ENCODE measurements around the gene XPNPEP3.
"Not testable (repeated sequence)": the region's sequence is repeated elsewhere in the genome, so short reads cannot be mapped to it uniquely, and the experiment has no call there.

The XPNPEP3 gene

GRCh38 chr22:40890881-40891280 is 33.9 kb downstream of the XPNPEP3 start:
- H3K4me1 ChIP-seq (ENCODE audit: control insufficient read depth, insufficient read depth, low read length) = no peaks in the 10 kb centered on the region
- H3K36me3 ChIP-seq (ENCODE audit: control insufficient read depth, insufficient read depth, low read length) = peaks cover 9% of the 10 kb centered on the region
- WGBS, 2 experiments = 85 to 98% methylated on average over 3 of the region's 3 CpGs
- no peaks in the 10 kb centered on the region for H3K9me3 ChIP-seq (ENCODE audit: control insufficient read depth, low read length)
- H3K27me3 ChIP-seq (ENCODE audit: control insufficient read depth, insufficient read depth, low read length, poor library complexity, severe bottlenecking) = no peaks in the 10 kb centered on the region
- H3K27ac ChIP-seq (ENCODE audit: insufficient read depth, low read depth, low read length, poor library complexity, severe bottlenecking) = no peak overlapping the region
- no peak overlapping the region for H3K4me3 ChIP-seq (ENCODE audit: insufficient read depth, low read depth, low read length)

GRCh38 chr22:40894417-40894816 is 37.5 kb downstream of the XPNPEP3 start:
- Histone ChIP-seq H3K36me3 (ENCODE audit: control insufficient read depth, insufficient read depth, low read length) (no peaks in the 10 kb centered on the region), H3K4me3 (ENCODE audit: insufficient read depth, low read depth, low read length) (no peak overlapping the region), H3K4me1 (ENCODE audit: control insufficient read depth, insufficient read depth, low read length) (no peaks in the 10 kb centered on the region), H3K9me3 (ENCODE audit: control insufficient read depth, low read length) (no peaks in the 10 kb centered on the region), H3K27me3 (ENCODE audit: control insufficient read depth, insufficient read depth, low read length, poor library complexity, severe bottlenecking) (no peaks in the 10 kb centered on the region), H3K27ac (ENCODE audit: insufficient read depth, low read depth, low read length, poor library complexity, severe bottlenecking) (no peak overlapping the region)
- WGBS, 2 experiments = 97 to 99% methylated on average over 4 of the region's 4 CpGs

- H3K27me3 ChIP-seq (ENCODE audit: control insufficient read depth, insufficient read depth, low read length, poor library complexity, severe bottlenecking) = no peaks in the 10 kb centered on the region
- no peaks in the 10 kb centered on the region for H3K36me3 ChIP-seq (ENCODE audit: control insufficient read depth, insufficient read depth, low read length)
- H3K4me3 ChIP-seq (ENCODE audit: insufficient read depth, low read depth, low read length) = no peak overlapping the region
- no peak overlapping the region for H3K27ac ChIP-seq (ENCODE audit: insufficient read depth, low read depth, low read length, poor library complexity, severe bottlenecking)
- no peaks in the 10 kb centered on the region for H3K4me1 ChIP-seq (ENCODE audit: control insufficient read depth, insufficient read depth, low read length)
- WGBS, 2 experiments = 78% methylated on average over 2 to 3 of the region's 3 CpGs
- no peaks in the 10 kb centered on the region for H3K9me3 ChIP-seq (ENCODE audit: control insufficient read depth, low read length)
These were observed 42.0 kb downstream of the XPNPEP3 start for GRCh38 chr22:40898850-40899357.

DNA sequence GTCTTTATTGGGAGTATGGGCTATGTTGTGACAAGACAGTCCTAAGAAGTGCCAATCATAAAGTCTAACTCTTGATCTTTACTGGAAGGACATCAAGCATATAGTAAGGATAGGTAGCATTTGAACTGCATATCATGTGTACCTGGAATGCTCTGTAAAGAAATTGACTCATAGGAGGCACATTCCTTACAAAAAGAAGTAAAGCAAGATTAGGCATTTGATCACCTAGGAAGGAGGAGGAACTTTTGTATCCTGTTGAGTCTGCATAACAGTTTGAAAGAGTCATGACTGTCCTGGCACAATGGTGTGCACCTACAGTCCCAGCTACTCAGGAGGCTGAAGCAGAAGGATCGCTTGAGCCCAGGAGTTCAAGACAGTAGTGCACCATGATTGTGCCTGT is 47.2 kb downstream of the XPNPEP3 start:
- Histone ChIP-seq H3K9me3 (ENCODE audit: control insufficient read depth, low read length) (no peaks in the 10 kb centered on the region), H3K4me1 (ENCODE audit: control insufficient read depth, insufficient read depth, low read length) (no peaks in the 10 kb centered on the region), H3K27ac (ENCODE audit: insufficient read depth, low read depth, low read length, poor library complexity, severe bottlenecking) (no peak overlapping the region), H3K36me3 (ENCODE audit: control insufficient read depth, insufficient read depth, low read length) (peaks cover 3% of the 10 kb centered on the region), H3K4me3 (ENCODE audit: insufficient read depth, low read depth, low read length) (no peak overlapping the region), H3K27me3 (ENCODE audit: control insufficient read depth, insufficient read depth, low read length, poor library complexity, severe bottlenecking) (no peaks in the 10 kb centered on the region)
- 90 to 97% methylated on average over 1 of the region's 1 CpG for WGBS, 2 experiments

GRCh38 chr22:40908895-40909294 is 51.9 kb downstream of the XPNPEP3 start:
- peaks cover 7% of the 10 kb centered on the region for H3K36me3 ChIP-seq (ENCODE audit: control insufficient read depth, insufficient read depth, low read length)
- 94 to 97% methylated on average over 6 of the region's 6 CpGs for WGBS, 2 experiments

GRCh38 chr22:40911772-40912171 is 54.8 kb downstream of the XPNPEP3 start:
- H3K27me3 ChIP-seq (ENCODE audit: control insufficient read depth, insufficient read depth, low read length, poor library complexity, severe bottlenecking) = no peaks in the 10 kb centered on the region
- no peak overlapping the region for H3K4me3 ChIP-seq (ENCODE audit: insufficient read depth, low read depth, low read length)
- no peak overlapping the region for H3K27ac ChIP-seq (ENCODE audit: insufficient read depth, low read depth, low read length, poor library complexity, severe bottlenecking)
- H3K9me3 ChIP-seq (ENCODE audit: control insufficient read depth, low read length) = no peaks in the 10 kb centered on the region
- H3K4me1 ChIP-seq (ENCODE audit: control insufficient read depth, insufficient read depth, low read length) = no peaks in the 10 kb centered on the region
- 83 to 85% methylated on average over 2 to 3 of the region's 3 CpGs for WGBS, 2 experiments
- H3K36me3 ChIP-seq (ENCODE audit: control insufficient read depth, insufficient read depth, low read length) = peaks cover 17% of the 10 kb centered on the region

More at GRCh38 chr22:40908895-40909294, 51.9 kb downstream of the XPNPEP3 start:
- Histone ChIP-seq H3K27ac (ENCODE audit: insufficient read depth, low read depth, low read length, poor library complexity, severe bottlenecking) (no peak overlapping the region), H3K27me3 (ENCODE audit: control insufficient read depth, insufficient read depth, low read length, poor library complexity, severe bottlenecking) (no peaks in the 10 kb centered on the region), H3K4me3 (ENCODE audit: insufficient read depth, low read depth, low read length) (no peak overlapping the region), H3K9me3 (ENCODE audit: control insufficient read depth, low read length) (no peaks in the 10 kb centered on the region), H3K4me1 (ENCODE audit: control insufficient read depth, insufficient read depth, low read length) (no peaks in the 10 kb centered on the region)

DNA sequence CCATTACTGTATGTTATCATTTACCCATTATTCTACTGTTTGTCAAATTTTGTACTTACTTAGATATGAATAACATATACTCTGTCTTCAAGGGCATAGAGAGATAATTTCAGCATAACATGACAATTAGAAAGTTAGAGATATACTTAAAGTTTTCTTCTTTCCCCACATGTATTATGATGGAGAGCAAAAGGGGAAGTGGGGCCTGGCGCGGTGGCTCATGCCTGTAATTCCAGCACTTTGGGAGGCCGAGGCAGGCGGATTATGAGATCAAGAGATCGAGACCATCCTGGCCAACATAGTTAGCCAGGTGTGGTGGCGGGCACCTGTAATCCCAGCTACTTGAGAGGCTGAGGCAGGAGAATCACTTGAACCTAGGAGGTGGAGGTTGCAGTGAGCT is 56.0 kb downstream of the XPNPEP3 start:
- not testable (repeated sequence) for H3K27me3 ChIP-seq (ENCODE audit: control insufficient read depth, insufficient read depth, low read length, poor library complexity, severe bottlenecking); H3K4me1 ChIP-seq (ENCODE audit: control insufficient read depth, insufficient read depth, low read length); H3K27ac ChIP-seq (ENCODE audit: insufficient read depth, low read depth, low read length, poor library complexity, severe bottlenecking); H3K9me3 ChIP-seq (ENCODE audit: control insufficient read depth, low read length); H3K4me3 ChIP-seq (ENCODE audit: insufficient read depth, low read depth, low read length)
- peaks cover 17% of the 10 kb centered on the region for H3K36me3 ChIP-seq (ENCODE audit: control insufficient read depth, insufficient read depth, low read length)
- WGBS, 2 experiments = 92 to 97% methylated on average over 6 of the region's 6 CpGs

- WGBS, 2 experiments = 94 to 95% methylated on average over 5 of the region's 5 CpGs
- Histone ChIP-seq H3K27me3 (ENCODE audit: control insufficient read depth, insufficient read depth, low read length, poor library complexity, severe bottlenecking) (no peaks in the 10 kb centered on the region), H3K9me3 (ENCODE audit: control insufficient read depth, low read length) (no peaks in the 10 kb centered on the region), H3K27ac (ENCODE audit: insufficient read depth, low read depth, low read length, poor library complexity, severe bottlenecking) (no peak overlapping the region), H3K4me1 (ENCODE audit: control insufficient read depth, insufficient read depth, low read length) (no peaks in the 10 kb centered on the region), H3K36me3 (ENCODE audit: control insufficient read depth, insufficient read depth, low read length) (peaks cover 16% of the 10 kb centered on the region), H3K4me3 (ENCODE audit: insufficient read depth, low read depth, low read length) (no peak overlapping the region)
These were observed 62.5 kb downstream of the XPNPEP3 start for GRCh38 chr22:40919446-40919845.

DNA sequence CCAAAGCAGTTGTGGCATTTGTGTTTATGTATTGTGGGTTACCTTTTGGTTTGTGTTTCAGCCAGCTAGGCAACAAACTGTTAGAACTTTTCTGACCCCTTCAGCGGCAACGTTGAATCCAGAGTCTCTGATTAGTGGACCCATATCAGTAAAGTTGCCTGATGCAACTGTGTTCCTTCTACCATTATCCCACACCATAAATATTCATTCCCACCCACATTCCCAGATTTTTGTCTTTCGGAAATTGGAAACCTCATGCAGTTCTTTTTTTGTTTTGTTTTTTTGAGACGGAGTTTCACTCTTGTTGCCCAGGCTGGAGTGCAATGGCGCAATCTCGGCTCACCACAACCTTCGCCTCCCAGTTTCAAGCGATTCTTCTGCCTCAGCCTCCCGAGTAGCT is 63.6 kb downstream of the XPNPEP3 start:
- Histone ChIP-seq H3K4me1 (ENCODE audit: control insufficient read depth, insufficient read depth, low read length) (no peaks in the 10 kb centered on the region), H3K27me3 (ENCODE audit: control insufficient read depth, insufficient read depth, low read length, poor library complexity, severe bottlenecking) (no peaks in the 10 kb centered on the region), H3K36me3 (ENCODE audit: control insufficient read depth, insufficient read depth, low read length) (peaks cover 19% of the 10 kb centered on the region), H3K9me3 (ENCODE audit: control insufficient read depth, low read length) (no peaks in the 10 kb centered on the region), H3K27ac (ENCODE audit: insufficient read depth, low read depth, low read length, poor library complexity, severe bottlenecking) (no peak overlapping the region), H3K4me3 (ENCODE audit: insufficient read depth, low read depth, low read length) (no peak overlapping the region)
- WGBS, 2 experiments = 95% methylated on average over 9 of the region's 9 CpGs

DNA sequence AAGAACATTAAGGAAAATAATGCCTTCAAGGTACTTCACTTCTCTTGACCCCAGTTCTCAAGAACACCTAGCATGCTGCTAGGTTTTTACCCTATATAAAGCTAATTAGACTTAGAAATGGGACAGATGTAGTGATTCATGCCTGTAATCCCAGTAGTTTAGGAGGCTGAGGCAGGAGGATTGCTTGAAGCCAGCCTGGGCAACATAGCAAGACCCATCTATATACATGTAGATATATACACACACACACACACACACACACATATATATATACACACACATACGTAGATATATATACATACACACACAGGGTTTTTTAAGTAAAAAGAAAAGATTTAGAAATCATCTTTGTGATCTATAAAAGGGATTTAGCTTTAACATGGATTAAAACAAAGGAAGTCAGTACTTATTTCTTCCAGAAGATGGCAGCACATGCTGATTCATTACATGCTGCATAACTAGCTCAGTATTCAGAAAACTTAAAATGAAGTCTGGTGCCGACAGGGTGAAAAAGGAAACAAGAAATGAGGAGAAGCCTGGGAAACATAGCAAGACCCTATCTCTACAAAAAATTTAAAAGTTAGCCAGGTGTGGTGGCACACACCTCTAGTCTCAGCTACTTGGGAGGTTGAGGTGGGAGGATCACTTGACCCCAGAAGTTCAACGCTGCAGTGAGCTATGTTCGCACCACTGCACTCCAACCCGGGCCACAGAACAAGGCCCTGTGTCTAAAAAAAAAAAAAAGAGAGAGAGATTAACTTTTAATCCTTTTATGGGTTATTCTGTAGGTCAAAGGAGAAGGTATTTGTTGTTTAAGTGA is 65.7 kb downstream of the XPNPEP3 start:
- Histone ChIP-seq H3K36me3 (ENCODE audit: control insufficient read depth, insufficient read depth, low read length) (peaks cover 24% of the 10 kb centered on the region), H3K4me1 (ENCODE audit: control insufficient read depth, insufficient read depth, low read length) (no peaks in the 10 kb centered on the region), H3K27ac (ENCODE audit: insufficient read depth, low read depth, low read length, poor library complexity, severe bottlenecking) (no peak overlapping the region), H3K4me3 (ENCODE audit: insufficient read depth, low read depth, low read length) (no peak overlapping the region), H3K9me3 (ENCODE audit: control insufficient read depth, low read length) (no peaks in the 10 kb centered on the region), H3K27me3 (ENCODE audit: control insufficient read depth, insufficient read depth, low read length, poor library complexity, severe bottlenecking) (no peaks in the 10 kb centered on the region)
- 91 to 98% methylated on average over 4 of the region's 5 CpGs for WGBS, 2 experiments
